GM12878 (cell line): ENCODE measurements around the gene DUOX2. TPM values are rescaled to one million over a fixed set of nuclear protein-coding genes. Genes with fewer than 3 reads are reported as not detected.
"Not testable (repeated sequence)": the region's sequence is repeated elsewhere in the genome, so short reads cannot be mapped to it uniquely, and the experiment has no call there.

Experiments
- ATAC-seq: fragments of 200-7000 bp; cut with Tn5 transposase; 3 replicates; pipeline ENCODE4 v1.9.1; 2020; ENCODE audit warnings: mild to moderate bottlenecking, moderate library complexity
- BruUV-seq: library from RNA; stranded (reverse); fragments of 400-500 nt; replicated peaks from 2 replicates; lab custom pipeline; 2021; lab: Mats Ljungman, UMichigan
- CTCF ChIA-PET: fragments of 300-600 bp; sonication (Branson Sonifier 250); formaldehyde crosslinking; extraction: SDS; loops from one replicate; lab custom pipeline; 2021; ENCODE audit warnings: inconsistent platforms; lab: Yijun Ruan, JAX
- POLR2A ChIA-PET: fragments of 350-600 bp; formaldehyde crosslinking; extraction: SDS; loops from one replicate; lab custom pipeline; 2021; ENCODE audit warnings: inconsistent platforms; lab: Charles Lee
- RAD21 ChIA-PET: fragments of 300-600 bp; sonication (Branson Sonifier 250); formaldehyde crosslinking; loops from one replicate; lab custom pipeline; 2023; ENCODE audit warnings: antibody characterized with exemption; ENCODE audit not compliant: unreplicated experiment; lab: Charles Lee
- SMC1A ChIA-PET: fragments of 300-600 bp; sonication (Branson Sonifier 250); formaldehyde crosslinking; loops from one replicate; lab custom pipeline; 2023; ENCODE audit not compliant: unreplicated experiment, uncharacterized antibody; lab: Charles Lee
- DNase-seq: peaks from one replicate; pipeline ENCODE4 v3.0.0-alpha.2; 2011; ENCODE audit warnings: low read depth, low spot score
- FAIRE-seq: peaks from 3 replicates; lab custom pipeline; 2011; peaks lifted over from hg19 to GRCh38; lab: Jason Lieb, UNC
- H2AFZ ChIP-seq: 2 replicates; pipeline ENCODE4 v1.6.0; 2011; ENCODE audit warnings: low read depth, low read length, control low read depth; ENCODE audit not compliant: control insufficient read depth
- H3K27ac ChIP-seq: 2 replicates; pipeline ENCODE4 v1.5.1; 2011; ENCODE audit warnings: control low read depth; ENCODE audit not compliant: control insufficient read depth, insufficient read depth
- H3K27me3 ChIP-seq, 2 experiments: replicated peaks in 1 of 2; 2 replicates each; pipeline versions ENCODE4 v1.6.0 to v1.6.1; 2011; ENCODE audit warnings: low read length in 1 of 2; ENCODE audit not compliant: control insufficient read depth in 2 of 2, insufficient read depth in 2 of 2
- H3K36me3 ChIP-seq, 2 experiments: 2 replicates each; pipeline ENCODE4 v1.5.1; 2011; ENCODE audit warnings: low read length in 1 of 2; ENCODE audit not compliant: control insufficient read depth in 2 of 2, insufficient read depth in 2 of 2
- H3K4me1 ChIP-seq: 2 replicates; pipeline ENCODE4 v1.6.1; 2011; ENCODE audit warnings: mild to moderate bottlenecking, low read length, moderate library complexity, mixed read lengths; ENCODE audit not compliant: control insufficient read depth, insufficient read depth
- H3K4me2 ChIP-seq: 2 replicates; pipeline ENCODE4 v1.6.0; 2011; ENCODE audit warnings: control low read depth; ENCODE audit not compliant: control insufficient read depth, insufficient read depth
- H3K4me3 ChIP-seq: fragments of 200-600 bp; sonication (generic); 2 replicates; pipeline ENCODE4 v1.5.1; 2016
- H3K79me2 ChIP-seq: 2 replicates; pipeline ENCODE4 v1.6.0; 2011; ENCODE audit warnings: low read length; ENCODE audit not compliant: control insufficient read depth, insufficient read depth
- H3K9ac ChIP-seq: 2 replicates; pipeline ENCODE4 v1.8.0; 2011; ENCODE audit warnings: low read length, control low read depth, mixed read lengths; ENCODE audit not compliant: control insufficient read depth, insufficient read depth
- H3K9me3 ChIP-seq: replicated peaks from 3 replicates; pipeline ENCODE4 v1.5.1; 2011; ENCODE audit warnings: mild to moderate bottlenecking, low read length; ENCODE audit not compliant: control insufficient read depth, insufficient read depth
- H4K20me1 ChIP-seq: 2 replicates; pipeline ENCODE4 v1.6.0; 2011; ENCODE audit not compliant: control insufficient read depth, insufficient read depth
- WGBS: methylation state at CpG from one replicate; pipeline ENCODE4 v1.1.6; 2016; ENCODE audit warnings: low lambda C conversion rate; ENCODE audit not compliant: insufficient replicate concordance, insufficient coverage; ENCODE audit errors: missing lambda C conversion rate; 5-methylcytosine and 5-hydroxymethylcytosine counted together
- in situ Hi-C: fragments of 300-500 bp; cut with MboI; formaldehyde crosslinking; loops from 9 replicates; pipeline ENCODE4 v1.14.3; 2018; ENCODE audit warnings: mixed read lengths
- intact Hi-C: fragments of 100-400 bp; cut with micrococcal nuclease; formaldehyde crosslinking; loops from one replicate; pipeline ENCODE4 v1.14.2; 2022; ENCODE audit not compliant: unreplicated experiment
- polyA plus RNA-seq, 11 experiments: library from polyadenylated mRNA; depleted of rRNA in 4 of 11; unstranded in 6 of 11; stranded (reverse) in 5 of 11; fragments of >200 nt; fragmentation: Nextera tagmentation in 4 of 11; fragmentation: Illumina TruSeq in 1 of 11; extraction: Ambion mirVana in 4 of 11; extraction: Trizol in 1 of 11; gene quantifications; 1 replicate in 1 of 11; 2 replicates in 10 of 11; pipeline versions ENCODE4 v1.2.1 to v1.2.3, GENCODE V29; 2011 to 2016; ENCODE audit warnings: inconsistent platforms in 2 of 11, missing spikeins in 2 of 11, low read depth in 1 of 11
- total RNA-seq, 4 experiments: library from RNA; depleted of rRNA in 3 of 4; stranded (reverse); fragments of >200 nt in 3 of 4; fragmentation: Illumina TruSeq in 1 of 4; extraction: Trizol in 1 of 4; gene quantifications; 2 replicates each; pipeline versions ENCODE4 v1.2.1 to v1.2.3, GENCODE V29; 2013 to 2021

DUOX2 gene
- total and polyA plus RNA-seq, 10 of the 15 experiments (the other 5 are each of a cell fraction or from before 2014, with no cell fraction given) = 0.05 TPM; not detected in 9

DNA sequence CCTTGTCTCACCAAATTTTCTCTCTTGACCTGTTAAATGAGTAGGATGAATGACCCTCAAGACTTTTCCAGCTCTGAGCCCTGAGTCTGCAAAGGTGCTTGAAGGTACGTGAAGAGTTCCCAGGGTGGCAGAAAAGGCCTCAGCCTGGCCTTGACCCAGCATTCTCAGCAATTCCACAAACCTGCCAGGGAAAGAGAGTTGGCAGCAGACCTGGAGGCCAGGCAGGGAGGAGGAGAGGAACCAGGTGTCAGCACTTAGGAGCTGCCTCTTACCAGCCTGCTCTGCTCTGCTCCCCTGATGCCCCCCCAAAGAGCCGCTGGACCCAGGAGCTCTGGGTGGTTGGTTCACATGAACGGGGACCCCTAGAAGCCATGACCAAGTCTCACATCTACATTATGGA, 33.4 kb downstream of the DUOX2 start:
- POLR2A ChIA-PET, DNase-seq, H3K4me3 ChIP-seq, H3K79me2 ChIP-seq, H4K20me1 ChIP-seq, in situ Hi-C loops, H3K27ac ChIP-seq, intact Hi-C loops, H3K9ac ChIP-seq, H2AFZ ChIP-seq, RAD21 ChIA-PET, H3K9me3 ChIP-seq, H3K36me3 ChIP-seq, SMC1A ChIA-PET, H3K4me1 ChIP-seq, BruUV-seq, FAIRE-seq, ATAC-seq, H3K27me3 ChIP-seq, H3K4me2 ChIP-seq: not testable (repeated sequence)
- WGBS = 65% methylated on average over 2 of the region's 3 CpGs
- CTCF ChIA-PET = interaction anchor here (1.0 kb wide), 1 partner anchor 37 kb away, joined by 3 read pairs; no protein-coding TSS in a partner anchor

- RAD21 ChIA-PET, intact Hi-C loops, H4K20me1 ChIP-seq, H2AFZ ChIP-seq, H3K27ac ChIP-seq, H3K9me3 ChIP-seq, H3K27me3 ChIP-seq, DNase-seq, CTCF ChIA-PET, in situ Hi-C loops, H3K4me2 ChIP-seq, H3K4me3 ChIP-seq, FAIRE-seq, BruUV-seq, ATAC-seq, H3K36me3 ChIP-seq, H3K4me1 ChIP-seq, H3K9ac ChIP-seq, SMC1A ChIA-PET, H3K79me2 ChIP-seq, POLR2A ChIA-PET: not testable (repeated sequence)
- WGBS = 74% methylated on average over 4 of the region's 5 CpGs
Measured at GRCh38 chr15:45079628-45080246, 34.2 kb downstream of the DUOX2 start.

DNA sequence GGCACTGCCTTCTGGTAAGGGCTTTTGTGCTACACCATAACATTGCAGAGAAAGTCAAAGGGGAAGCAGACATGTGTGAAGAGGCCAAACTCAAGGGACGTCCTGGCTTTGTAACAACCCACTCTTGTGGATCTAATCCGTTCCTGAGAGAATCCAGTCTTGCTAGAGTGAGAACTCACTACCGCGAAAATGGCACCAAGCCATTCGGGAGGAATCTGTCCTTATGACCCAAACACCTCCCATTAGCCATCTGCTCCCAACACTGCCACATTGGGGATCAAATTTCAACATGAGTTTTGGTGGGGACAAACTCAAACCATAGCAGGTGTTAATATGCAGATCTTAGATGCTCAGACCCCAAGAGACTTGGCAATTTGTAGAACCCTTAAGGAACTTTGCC, 34.8 kb downstream of the DUOX2 start:
- FAIRE-seq, H3K4me2 ChIP-seq, CTCF ChIA-PET, H3K27ac ChIP-seq, DNase-seq, SMC1A ChIA-PET, H3K79me2 ChIP-seq, H3K36me3 ChIP-seq, H3K4me1 ChIP-seq, H3K9ac ChIP-seq, H3K4me3 ChIP-seq, in situ Hi-C loops, RAD21 ChIA-PET, H4K20me1 ChIP-seq, H2AFZ ChIP-seq, POLR2A ChIA-PET, H3K9me3 ChIP-seq, H3K27me3 ChIP-seq, ATAC-seq, intact Hi-C loops, BruUV-seq: not testable (repeated sequence)
- 67% methylated on average over 5 of the region's 5 CpGs for WGBS

DNA sequence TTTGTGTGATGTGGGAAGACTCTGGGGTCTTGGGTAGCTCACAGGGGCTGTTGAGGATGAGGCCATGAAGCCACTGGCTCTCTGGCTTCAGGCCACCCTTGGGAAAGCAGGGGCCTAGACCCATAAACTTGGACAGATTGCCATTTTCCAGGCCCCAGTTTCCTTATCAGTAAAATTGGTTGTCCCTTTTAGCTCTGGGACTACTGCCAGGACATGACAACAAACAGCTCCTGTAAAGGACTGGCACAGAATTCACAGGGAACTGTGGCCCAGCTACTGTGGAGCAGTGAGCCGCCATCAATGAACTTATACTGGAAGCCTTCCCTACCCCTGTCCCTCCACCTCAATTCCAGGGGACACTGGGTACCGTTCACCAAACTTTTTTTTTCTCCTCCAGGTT, 36.6 kb downstream of the DUOX2 start:
- H3K36me3 ChIP-seq, DNase-seq, H3K4me1 ChIP-seq, H3K9me3 ChIP-seq, BruUV-seq, H4K20me1 ChIP-seq, CTCF ChIA-PET, intact Hi-C loops, H3K4me2 ChIP-seq, H3K27me3 ChIP-seq, SMC1A ChIA-PET, POLR2A ChIA-PET, H3K9ac ChIP-seq, H3K4me3 ChIP-seq, H3K79me2 ChIP-seq, in situ Hi-C loops, FAIRE-seq, ATAC-seq, H3K27ac ChIP-seq, RAD21 ChIA-PET, H2AFZ ChIP-seq: not testable (repeated sequence)
- WGBS = 78% methylated on average over 2 of the region's 2 CpGs
